GM21786 (cell line): ENCODE data around the gene ANKRD53.

ENCODE experiments used
- ATAC-seq: cut with Tn5 transposase; IDR thresholded peaks from one replicate; pipeline ENCODE4 v1.9.1; 2021; ENCODE audit not compliant: unreplicated experiment

Gene ANKRD53

GRCh38 chr2:70978341-70979179 is at the start of gene ANKRD53:
ANKRD53 (plus strand) TSS chr2:70978630; CDS start chr2:70978646, 16 bp downstream.
- no peak for ATAC-seq

- ATAC-seq: no peak
Measured at GRCh38 chr2:70930371-70931329, 47.8 kb upstream of the ANKRD53 start.

GRCh38 chr2:70931376-70932000 is 46.9 kb upstream of the ANKRD53 start:
- ATAC-seq: no peak

- ATAC-seq: no peak
Measured at GRCh38 chr2:70932631-70933230, 45.7 kb upstream of the ANKRD53 start.

GRCh38 chr2:70934981-70935380 is 43.4 kb upstream of the ANKRD53 start:
- ATAC-seq: no peak

GRCh38 chr2:70935468-70936164 is 42.8 kb upstream of the ANKRD53 start, which contains the start of gene ATP6V1B1:
ATP6V1B1 (plus strand) TSS chr2:70935900; CDS start chr2:70935955, 55 bp downstream.
- ATAC-seq: no peak

GRCh38 chr2:70936165-70936978 is 42.1 kb upstream of the ANKRD53 start:
- ATAC-seq: no peak

- no peak for ATAC-seq
Measured at GRCh38 chr2:70936979-70937811, 41.2 kb upstream of the ANKRD53 start.

- no peak for ATAC-seq
Measured at GRCh38 chr2:70937866-70938585, 40.4 kb upstream of the ANKRD53 start.

GRCh38 chr2:70938586-70938950 is 39.9 kb upstream of the ANKRD53 start:
- no peak for ATAC-seq

GRCh38 chr2:70939001-70939838 is 39.2 kb upstream of the ANKRD53 start:
- no peak for ATAC-seq

GRCh38 chr2:70939839-70940580 is 38.4 kb upstream of the ANKRD53 start:
- no peak for ATAC-seq

GRCh38 chr2:70941186-70941585 is 37.2 kb upstream of the ANKRD53 start:
- ATAC-seq: no peak

- no peak for ATAC-seq
Measured at GRCh38 chr2:70941701-70942100, 36.7 kb upstream of the ANKRD53 start.

GRCh38 chr2:70942396-70943204 is 35.8 kb upstream of the ANKRD53 start:
- ATAC-seq: no peak
